HG02938 (cell line): ENCODE measurements around the gene MEIS2.

Experiments
- ATAC-seq: cut with Tn5 transposase; IDR thresholded peaks from one replicate; pipeline ENCODE4 v1.9.1; 2021; ENCODE audit warnings: mild to moderate bottlenecking, moderate library complexity; ENCODE audit not compliant: unreplicated experiment

Gene MEIS2

DNA sequence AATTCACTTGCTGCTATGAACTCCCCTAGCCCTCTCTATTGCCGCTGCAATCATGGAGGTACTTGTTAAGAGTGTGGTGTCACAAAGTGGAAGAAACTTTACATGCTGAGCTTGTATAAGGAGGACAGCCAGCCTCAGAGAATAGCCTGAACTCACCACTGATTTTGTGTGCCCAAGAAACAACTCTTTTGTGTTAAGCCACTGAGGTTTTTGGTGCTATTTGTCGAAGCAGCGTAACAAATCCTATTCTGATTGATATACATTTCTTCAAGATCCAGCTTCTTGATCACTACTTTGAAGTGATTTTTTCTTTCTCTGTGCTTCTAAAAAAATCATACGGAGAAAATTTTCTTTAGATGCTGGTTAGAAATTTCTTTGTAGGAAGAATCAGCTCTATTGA lies 132.4 kb downstream of the MEIS2 start:
- no peak for ATAC-seq

DNA sequence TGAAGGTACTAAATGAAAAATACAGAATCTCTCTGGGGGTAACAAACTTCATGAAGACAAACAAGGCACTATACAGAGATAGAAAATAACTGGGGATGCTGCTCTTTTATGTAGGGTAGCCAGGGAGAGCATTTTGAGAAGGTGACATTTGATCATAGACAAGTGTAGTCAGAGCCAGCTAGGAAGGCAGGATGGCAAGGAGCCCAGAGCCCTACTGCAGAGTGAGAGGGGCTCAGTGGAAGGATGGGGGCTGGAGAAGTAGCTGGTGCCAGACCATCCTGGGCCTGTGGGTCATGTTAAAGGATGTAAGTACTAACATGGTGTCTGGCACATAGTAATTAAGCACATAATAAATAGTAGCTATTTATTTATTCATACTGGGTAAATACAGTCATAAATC lies 133.6 kb downstream of the MEIS2 start:
- no peak for ATAC-seq

DNA sequence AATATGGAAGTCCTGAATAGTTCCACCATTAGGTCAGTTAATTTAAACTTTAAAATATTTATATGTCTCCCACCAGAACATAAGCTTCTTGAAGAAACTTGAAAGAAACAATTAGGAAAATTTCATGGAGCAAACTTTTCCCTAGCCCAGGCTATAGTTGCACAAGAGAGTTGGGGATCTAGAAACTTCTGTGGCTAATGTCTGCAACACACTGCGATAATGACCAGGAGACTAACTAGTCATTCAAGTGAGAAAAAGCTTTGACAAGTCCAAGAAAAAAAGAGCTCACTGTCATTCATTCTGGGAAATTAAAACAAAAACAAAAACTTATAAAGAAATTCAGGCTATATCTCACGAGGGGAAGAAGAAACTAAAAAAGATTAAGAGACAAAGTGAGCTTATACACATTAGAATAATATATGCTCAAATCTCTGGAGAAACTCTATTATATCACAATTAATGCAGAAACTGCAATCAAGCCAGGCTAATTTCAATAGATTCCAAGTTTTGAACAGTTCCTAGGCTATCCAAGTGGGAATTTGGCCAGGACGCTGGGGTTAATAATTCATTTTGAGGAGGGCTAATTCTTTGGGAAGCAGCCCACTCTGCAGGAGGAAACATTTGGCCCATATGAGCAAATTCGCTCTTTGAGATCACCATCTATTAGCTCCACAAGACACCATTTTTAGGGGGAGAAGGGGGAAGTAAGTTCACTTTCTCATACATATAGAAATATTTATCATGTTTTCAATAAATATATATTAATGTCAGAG lies 134.6 kb downstream of the MEIS2 start:
- ATAC-seq: no peak

DNA sequence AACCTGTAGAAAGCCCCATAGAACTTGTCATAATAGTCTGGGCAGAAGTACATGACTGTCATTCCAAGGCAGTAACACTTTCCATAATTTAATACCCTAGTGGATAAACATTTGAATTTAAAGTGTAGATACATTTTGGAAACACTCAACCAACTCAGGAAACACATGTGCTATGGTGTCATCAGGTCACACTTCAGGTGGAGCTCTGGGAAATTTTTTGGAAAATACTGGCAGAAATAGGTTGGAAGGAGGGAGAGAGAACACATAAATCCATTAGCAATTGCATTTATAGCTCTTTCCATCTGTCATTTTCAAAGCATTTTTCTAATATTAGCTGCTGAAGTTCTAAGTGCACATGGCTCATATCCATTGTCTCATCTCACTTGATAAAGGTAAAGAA lies 135.7 kb downstream of the MEIS2 start:
- no peak for ATAC-seq

DNA sequence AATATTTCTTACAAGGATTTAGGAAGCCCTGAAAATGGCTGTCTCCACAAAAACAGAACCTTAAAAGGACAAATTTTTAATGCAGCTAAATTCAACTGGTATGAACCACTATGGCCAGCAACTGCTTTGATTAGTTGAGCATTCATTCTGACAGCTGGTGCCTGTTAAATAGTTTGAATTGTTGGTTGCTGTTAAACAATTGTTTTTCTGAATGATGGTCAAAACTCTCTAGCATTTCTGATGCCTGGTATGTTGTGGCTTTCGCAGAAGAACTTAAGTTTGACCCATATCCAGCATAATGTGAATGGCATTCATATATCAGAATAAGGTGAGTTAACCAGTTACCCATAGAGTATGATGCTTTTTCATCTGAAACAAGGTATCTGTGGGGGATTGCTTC lies 138.4 kb downstream of the MEIS2 start:
- no peak for ATAC-seq

DNA sequence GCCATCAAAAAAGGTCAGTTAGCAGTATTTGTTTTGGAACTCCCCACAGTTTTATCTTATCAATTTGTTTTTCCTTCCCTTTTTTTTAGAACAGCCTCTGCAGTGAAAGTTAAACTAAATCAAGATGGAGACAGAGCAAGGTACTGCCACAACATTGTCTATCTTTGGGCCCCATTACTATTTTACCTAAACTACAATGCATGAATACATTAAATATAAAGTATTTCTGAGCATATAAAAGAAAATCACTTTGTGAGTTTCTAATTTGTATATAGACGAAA lies 139.5 kb downstream of the MEIS2 start:
- no peak for ATAC-seq

DNA sequence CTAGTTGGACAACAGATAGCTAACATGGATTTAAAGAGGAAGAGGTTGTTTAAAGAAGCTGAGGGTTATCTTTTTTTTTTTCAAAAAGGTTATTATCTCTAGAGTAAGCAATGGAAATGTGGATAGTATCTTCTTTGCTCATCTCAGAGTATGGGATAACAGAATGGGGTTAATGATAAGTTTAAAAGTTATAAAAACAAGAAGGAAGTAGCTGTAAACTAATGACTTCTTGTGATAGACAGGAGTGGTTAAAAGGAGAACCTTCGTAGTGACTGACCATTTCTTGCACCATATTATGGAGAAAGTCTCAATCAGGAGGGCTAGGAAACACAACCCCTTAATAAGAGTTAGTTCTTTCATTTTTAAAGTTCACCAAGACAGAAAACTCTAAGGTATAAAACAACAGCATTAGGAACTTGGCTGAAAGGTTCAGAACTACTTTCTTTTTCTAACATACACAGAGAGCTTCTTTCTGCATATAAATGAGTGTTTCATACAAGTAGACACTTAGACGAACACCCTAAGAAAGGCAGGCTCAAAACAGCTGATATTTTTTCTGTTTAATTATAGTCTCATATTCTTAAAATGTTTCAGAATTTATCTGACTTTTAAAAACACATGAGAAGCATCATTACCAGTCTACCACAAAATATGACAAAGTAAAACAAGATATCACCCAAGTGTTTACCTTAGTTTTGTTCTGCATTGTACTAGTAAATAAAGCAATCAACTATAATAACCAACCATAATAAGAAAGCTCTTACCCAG lies 140.0 kb downstream of the MEIS2 start:
- ATAC-seq: no peak

DNA sequence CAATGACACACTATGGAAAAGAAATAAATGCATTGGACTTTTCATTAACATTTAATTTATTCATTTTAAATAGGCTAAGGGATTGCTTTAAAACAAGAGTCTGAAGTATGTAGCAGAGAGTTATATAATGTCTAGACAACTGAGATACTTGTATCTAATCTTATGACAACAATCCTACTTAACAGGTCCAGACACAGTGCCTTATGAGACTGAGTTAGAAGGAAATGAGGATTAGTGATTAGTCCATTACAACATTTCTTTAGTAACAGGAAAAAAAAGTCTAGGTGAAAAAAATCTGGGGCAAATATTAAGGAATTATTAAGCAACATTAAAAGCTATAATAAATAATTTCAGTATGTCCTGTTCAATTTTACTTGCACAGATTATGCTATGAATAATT lies 140.6 kb downstream of the MEIS2 start:
- ATAC-seq: no peak

DNA sequence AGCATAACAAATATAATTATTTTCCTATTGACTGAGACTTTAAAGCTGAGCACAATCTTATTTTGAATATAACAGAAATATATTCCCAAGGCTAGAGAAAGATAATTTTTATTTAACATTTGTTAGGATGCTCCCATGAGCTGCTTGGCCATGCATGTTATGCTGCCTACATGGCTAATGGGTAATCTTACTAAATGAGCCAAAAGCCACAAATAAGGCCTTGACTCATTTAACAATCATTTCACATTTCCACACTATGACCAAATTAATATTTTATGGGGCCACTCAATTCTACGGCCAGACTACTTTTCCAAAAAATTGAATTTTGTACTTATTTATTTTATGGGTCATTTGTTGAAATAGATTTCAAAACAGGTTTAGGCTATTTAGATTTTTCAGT lies 141.7 kb downstream of the MEIS2 start:
- ATAC-seq: no peak

DNA sequence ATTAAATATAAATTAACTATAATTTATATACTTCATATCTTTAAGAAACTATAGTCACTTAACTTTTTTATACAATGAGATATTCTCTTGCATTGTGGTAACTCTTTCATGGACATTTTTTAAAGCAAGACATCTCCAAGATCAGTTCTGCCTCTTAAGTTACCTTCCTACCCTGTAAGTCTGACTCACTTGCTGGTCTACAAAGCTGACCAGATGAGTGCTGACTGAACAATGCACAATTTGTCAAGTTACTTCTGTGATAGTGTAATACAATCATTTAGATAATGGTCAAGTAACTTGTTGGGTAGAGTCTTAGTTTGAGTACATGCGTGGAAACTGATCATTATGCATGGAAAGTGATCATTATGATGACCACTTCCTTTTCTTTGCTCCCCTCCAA lies 145.9 kb downstream of the MEIS2 start:
- no peak for ATAC-seq

DNA sequence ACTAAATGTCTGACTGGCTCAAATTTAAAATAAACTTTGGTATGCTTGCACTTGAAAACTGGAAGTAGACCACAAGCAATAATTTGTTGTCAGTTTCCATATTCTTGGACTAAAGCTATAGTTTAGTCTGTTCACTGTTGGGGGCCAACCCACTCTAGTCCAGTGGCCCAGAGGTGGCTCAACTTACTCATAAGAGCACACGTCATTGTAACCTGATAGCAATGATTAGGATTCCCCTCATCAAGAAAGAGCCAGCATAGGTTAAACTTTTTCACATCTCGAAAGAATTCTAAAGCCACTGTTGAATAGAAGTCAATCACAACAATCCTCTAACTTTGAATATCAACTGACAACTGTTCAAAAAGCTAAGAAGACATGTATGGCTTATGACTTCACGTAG lies 147.0 kb downstream of the MEIS2 start:
- no peak for ATAC-seq

DNA sequence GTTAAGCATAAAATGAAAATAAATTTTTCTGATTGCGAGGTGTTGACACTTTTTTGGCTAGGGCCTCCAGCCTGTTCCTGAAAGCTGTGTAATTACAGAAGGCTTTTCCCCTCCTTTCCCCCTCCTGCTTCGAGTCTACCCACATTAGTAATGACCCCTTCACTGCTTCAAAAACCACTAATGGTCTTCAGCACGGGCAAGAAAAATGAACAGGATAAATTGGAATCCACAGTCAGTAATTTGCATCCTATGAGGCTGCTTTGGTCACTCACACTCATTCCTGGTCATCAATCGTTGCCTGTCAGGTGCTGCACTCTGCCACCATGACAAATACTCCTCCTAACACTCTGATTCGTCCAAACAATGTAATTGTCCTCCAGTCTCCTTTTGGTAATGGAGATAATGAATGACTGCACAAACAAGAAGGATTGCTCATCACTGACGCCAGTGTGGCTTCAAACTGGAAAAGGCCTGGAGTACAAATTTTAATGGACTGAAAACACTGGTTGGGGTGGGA lies 148.6 kb downstream of the MEIS2 start:
- ATAC-seq: no peak

DNA sequence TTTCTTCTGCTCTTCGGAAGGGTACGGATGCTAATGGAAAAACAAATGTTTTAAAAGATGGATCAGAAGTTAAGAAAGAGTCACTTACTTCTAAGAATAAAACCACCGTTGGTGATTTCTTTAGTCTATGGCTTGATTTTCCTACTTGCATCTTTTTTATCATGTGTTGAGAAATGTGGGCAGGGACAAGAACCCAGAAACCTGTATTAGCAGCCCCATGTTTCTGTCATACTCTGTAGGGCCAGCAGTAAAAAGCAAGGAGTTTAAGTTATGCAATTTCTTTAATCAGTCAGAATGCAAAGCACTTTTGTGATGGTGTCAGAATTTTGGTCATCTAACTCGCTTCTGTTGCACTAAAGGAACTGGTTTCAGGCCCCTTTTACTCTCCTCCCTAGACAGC lies 150.0 kb downstream of the MEIS2 start:
- no peak for ATAC-seq

DNA sequence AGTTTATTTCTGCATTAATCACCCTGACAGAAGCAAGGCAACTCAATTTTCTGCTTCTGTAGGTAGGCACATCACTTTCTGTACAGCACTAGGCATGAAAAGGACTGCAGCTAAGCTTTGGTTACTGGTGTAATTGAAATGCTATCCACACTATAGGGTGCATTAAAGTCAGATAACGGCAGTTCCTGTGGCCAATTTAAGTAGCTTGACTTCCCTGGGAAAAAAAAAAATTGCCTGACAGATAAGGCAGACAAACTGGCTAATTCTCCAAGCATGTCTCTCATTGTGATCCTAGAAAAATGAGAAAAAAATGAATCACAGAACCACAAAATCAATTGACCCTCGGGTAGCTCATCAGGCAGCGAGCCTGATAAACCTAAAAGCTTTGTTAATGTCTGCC lies 151.4 kb downstream of the MEIS2 start:
- no peak for ATAC-seq

DNA sequence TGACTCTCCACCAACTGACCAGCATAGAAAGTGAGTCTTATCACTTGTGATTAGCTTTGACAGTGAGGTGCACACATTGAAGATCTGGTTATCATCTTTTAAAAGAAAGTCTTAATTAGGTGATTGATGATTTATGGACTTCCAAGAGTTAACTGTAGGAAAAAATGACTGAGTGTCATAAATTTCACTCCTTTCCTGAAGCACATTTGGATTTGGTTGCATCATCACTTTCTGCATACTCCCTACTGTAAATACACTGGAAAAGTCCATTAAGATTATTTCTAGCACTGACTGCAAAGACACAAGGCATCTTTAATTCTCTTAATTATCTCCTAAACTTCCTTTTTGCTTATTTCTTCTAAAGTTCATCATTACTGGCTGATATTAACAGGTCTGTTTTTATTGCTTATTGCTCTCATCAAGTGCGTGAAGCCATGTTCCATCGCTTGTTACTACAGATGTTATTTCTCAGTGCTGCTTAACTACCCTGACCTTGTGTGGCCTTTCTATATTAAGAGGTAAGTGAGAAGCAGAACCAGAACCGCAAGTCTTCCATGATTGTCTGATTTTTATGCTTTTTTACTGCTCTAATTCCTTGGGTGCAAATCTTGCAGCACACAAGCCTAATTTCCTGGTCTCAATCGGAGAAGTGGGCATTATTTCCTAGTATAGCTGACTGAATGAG lies 153.2 kb downstream of the MEIS2 start:
- ATAC-seq: no peak

DNA sequence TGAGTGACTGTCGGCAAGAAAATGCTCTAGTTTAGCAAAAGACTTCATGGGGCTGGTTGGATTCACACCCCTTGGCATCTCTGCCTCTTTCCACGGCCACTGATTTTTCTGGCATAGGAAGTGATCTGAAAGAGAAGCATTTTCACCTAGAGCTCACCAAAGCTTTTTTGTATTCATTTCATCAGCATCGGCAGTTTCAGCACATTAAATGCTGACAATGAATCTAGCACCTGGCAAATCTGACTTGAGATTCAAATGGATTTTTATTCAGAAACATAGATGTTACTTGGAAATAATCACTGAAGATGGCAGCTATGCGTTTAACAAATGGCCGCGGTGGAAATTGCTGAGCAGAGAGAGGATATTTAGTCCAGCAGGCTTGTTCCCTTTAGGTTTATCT lies 155.9 kb downstream of the MEIS2 start:
- no peak for ATAC-seq

DNA sequence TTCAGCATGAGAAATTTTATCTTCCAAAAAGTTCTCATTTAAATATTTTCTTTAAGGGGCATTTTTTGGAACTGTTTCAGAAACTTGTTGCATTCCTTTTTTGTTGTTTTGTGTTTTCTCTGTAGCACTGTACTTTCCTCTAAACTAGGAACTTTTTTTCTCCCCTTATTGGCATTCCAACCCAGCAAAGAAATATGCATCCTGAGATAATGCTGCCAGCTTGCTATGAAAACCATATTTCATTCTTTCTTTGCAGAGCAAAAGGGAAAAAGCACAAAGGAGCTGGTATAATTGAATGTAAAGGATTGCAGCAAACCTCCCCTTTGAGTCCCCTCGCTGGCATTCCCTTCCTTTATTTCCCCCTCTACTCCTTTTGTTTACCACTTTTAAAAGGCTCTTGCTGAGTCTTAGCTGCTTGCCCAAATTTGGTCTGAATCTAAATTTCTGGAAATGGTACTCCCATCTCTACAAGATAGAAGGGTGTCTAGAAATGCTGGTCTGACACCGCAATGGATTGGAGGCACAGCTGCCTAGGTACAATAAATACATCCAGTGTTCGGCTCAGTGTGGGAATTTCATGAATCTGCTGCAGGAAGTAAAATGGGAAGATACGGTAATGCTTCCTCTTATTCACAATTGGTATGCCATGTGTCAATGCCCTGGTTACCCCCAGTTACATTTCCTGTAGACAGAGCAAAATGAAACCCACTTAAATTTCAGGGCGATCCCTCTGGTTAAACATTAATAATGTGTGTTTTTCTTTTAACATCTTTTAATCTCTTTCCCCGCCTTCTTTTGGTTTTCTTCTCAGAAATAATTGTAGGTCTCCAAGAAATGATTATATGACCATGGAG lies 156.6 kb downstream of the MEIS2 start:
- no peak for ATAC-seq

DNA sequence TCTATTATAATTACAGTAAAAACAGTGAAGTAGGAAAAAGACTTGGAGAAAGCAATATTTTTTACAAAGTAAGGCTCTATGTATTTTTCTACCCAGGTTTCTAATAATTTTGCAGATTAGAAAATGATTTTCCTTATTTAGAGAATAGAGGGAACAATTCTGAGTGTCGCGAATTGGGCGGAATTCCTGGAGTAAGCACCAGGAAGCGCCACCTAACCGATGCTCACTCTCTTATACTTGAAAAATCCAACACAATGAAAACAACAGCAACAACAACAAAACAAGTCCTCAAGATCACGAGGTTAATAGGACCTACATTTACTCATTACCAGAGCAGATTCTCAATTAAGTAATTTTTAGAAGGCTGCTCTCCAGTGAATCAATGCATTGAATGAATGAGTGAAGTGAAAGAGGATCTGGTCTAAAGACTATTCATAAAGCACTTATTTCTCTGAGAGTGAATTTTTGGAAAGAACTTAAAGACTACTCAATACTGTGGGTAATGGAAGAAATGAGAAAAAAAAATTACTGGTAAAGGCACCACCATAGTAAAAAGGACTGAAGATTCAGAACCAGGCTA lies 158.0 kb downstream of the MEIS2 start:
- no peak for ATAC-seq

DNA sequence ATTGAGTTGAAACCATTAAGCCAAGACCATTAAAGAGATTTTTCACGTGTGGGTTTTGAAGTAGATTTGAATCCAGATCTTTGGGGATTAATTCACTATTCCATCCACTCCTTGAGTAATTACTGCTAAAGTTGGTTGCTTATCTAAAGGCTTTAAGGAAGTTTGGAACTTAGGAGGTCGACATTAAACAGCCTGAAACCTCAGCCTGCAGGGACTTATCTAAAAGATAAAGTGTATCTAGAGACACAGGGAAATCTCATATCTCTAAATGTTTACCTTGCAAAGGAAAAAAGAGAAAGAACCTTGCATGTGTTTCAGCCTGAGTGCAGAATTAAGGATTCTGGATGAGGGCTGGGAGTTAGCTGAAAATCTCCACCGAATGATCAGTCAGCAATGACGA lies 158.6 kb downstream of the MEIS2 start:
- ATAC-seq: no peak

DNA sequence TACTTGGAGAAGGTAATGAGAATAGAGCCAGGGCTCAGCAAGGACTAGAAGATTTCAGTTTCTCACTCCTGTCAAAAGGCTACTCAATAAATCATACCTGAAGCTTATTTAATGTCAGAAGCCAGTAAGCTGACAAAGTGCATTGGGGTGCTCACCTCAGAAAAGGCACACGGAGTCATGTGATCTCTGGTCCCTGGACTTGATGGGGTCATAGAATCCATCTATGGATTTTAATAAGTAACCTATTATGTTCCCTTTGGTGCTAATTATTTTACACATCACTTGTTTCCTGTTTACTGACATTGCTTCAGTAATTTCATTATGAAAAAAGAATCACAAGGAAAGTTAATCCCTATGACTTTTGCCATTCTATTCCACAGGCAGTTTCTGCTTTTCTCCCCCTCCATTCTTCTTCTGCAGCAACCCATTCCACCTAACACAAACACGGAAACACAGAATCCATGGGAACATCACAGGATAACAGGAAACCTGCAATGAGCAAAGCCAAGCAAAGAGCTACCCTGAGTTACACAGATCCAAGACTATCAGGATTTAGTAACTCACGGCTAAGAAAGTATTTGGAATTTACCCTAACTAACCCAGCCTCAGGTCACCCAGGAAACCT lies 159.6 kb downstream of the MEIS2 start:
- no peak for ATAC-seq
